ENCODE measurements around the gene SEC23A.
"Not testable (repeated sequence)": the region's sequence is repeated elsewhere in the genome, so short reads cannot be mapped to it uniquely, and the experiment has no call there.

Gene SEC23A

DNA sequence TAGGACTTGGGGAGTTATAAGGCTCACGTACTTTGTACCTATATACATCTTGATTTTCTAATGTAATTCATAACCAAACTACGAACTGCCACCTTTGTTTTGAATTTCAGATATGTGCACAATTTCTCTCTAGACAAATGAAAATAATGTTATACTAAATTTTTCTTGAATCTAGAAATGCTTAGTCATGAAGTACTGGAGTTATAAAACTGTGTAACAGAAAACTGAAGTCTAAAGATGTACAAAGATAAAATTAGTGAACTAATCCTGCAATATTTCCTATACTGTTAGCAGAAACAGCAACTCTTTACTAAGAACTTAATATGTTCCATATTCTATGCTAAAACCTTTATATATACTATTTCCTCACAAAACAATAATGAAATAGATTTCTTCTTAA, 15.5 kb downstream of the SEC23A start:
- TF ChIP-seq, protein P1, sequence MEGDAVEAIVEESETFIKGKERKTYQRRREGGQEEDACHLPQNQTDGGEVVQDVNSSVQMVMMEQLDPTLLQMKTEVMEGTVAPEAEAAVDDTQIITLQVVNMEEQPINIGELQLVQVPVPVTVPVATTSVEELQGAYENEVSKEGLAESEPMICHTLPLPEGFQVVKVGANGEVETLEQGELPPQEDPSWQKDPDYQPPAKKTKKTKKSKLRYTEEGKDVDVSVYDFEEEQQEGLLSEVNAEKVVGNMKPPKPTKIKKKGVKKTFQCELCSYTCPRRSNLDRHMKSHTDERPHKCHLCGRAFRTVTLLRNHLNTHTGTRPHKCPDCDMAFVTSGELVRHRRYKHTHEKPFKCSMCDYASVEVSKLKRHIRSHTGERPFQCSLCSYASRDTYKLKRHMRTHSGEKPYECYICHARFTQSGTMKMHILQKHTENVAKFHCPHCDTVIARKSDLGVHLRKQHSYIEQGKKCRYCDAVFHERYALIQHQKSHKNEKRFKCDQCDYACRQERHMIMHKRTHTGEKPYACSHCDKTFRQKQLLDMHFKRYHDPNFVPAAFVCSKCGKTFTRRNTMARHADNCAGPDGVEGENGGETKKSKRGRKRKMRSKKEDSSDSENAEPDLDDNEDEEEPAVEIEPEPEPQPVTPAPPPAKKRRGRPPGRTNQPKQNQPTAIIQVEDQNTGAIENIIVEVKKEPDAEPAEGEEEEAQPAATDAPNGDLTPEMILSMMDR (IDR thresholded peaks at IDR 0.05): no peak
- Histone ChIP-seq H3K4me3 (no peak overlapping the region), H3K27ac (no peak overlapping the region)
- DNase-seq (ENCODE audit: low spot score): no peak

DNA sequence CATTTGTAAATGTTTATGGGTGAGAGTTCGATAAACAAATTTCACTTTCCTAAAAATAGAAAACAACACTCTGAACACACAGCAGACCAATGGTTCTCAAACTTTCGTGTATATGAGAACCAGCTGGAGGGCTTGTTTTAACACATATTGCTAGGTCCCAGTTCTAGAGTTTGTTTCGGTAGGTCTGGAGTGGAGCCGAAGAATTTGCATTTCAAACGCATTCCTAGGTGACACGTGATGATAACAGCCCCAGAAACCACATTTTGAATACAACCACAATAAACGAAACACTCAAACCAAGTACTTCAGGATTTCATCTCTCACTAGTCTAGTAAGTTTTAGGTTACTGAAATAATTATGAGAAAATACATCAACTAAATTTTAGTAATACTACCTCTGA, 17.1 kb downstream of the SEC23A start:
- Histone ChIP-seq H3K4me3 (no peak overlapping the region), H3K27ac (no peak overlapping the region)
- DNase-seq (ENCODE audit: low spot score): no peak
- TF ChIP-seq, protein P1 (IDR thresholded peaks at IDR 0.05): no peak

DNA sequence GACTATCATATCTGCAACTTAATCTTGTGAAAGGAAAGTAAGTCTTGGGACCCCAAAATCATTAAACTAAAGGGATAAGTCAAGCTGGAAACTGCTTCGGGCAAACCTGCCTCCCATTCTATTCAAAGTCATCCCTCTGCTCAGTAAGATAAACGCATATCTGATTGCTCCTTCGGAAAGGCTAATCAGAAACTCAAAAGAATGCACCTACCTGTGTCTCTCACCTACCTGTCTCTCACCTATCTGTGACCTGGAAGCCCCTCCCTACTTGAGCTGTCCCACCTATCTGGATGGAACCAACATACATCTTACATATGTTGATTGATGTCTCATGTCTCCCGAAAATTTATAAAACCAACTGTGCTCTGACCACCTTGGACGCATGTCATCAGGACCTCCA, 19.9 kb downstream of the SEC23A start:
- Histone ChIP-seq H3K27ac (no peak overlapping the region), H3K4me3 (no peak overlapping the region)
- DNase-seq (ENCODE audit: low spot score): no peak
- TF ChIP-seq, protein P1 (IDR thresholded peaks at IDR 0.05): no peak

DNA sequence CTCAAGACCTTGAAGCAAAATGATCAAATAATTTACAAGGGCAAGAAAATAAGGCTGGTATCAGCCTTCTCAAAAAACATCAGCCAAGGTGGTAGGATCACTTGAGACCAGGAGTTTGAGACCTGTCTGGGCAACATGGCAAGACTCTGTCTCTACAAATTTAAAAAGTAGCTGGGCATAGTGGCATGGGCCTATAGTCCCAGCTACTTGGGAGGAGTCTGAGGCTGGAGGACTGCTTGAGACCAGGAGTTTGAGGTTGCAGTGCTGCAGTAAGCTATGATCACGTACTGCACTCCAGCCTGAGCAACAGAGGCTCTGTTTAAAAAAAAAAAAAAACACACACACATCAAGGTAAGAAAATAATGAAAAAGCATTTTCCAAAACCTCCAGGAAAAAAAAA, 22.1 kb downstream of the SEC23A start:
- TF ChIP-seq, protein P1 (IDR thresholded peaks at IDR 0.05): no peak
- Histone ChIP-seq H3K4me3 (no peak overlapping the region), H3K27ac (no peak overlapping the region)
- DNase-seq (ENCODE audit: low spot score): no peak

- TF ChIP-seq, protein P1 (IDR thresholded peaks at IDR 0.05): no peak
- Histone ChIP-seq H3K4me3 (no peak overlapping the region), H3K27ac (no peak overlapping the region)
- DNase-seq (ENCODE audit: low spot score): no peak
These were observed 31.9 kb downstream of the SEC23A start for GRCh38 chr14:39071096-39071495.

DNA sequence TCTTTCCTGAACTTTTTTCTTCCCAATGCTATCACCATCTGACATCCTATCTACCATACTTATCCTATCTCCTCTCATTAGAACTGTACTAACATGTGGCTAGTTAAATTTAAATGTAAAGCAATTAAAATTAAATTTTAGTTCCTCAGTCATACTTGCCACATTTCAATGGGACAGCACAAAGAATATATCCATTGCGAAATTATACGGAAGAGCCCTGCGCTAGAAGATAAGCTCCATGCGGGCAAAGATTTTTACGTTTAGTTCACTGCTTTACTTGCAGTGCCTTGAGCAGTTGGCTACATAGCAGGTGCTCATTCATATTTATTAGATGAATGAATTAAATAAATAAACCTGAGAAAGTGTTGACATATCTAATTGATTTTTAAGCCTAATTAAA, 33.1 kb downstream of the SEC23A start:
- no peak for DNase-seq (ENCODE audit: low spot score)
- Histone ChIP-seq H3K27ac (no peak overlapping the region), H3K4me3 (no peak overlapping the region)
- TF ChIP-seq, protein P1 (IDR thresholded peaks at IDR 0.05): no peak

DNA sequence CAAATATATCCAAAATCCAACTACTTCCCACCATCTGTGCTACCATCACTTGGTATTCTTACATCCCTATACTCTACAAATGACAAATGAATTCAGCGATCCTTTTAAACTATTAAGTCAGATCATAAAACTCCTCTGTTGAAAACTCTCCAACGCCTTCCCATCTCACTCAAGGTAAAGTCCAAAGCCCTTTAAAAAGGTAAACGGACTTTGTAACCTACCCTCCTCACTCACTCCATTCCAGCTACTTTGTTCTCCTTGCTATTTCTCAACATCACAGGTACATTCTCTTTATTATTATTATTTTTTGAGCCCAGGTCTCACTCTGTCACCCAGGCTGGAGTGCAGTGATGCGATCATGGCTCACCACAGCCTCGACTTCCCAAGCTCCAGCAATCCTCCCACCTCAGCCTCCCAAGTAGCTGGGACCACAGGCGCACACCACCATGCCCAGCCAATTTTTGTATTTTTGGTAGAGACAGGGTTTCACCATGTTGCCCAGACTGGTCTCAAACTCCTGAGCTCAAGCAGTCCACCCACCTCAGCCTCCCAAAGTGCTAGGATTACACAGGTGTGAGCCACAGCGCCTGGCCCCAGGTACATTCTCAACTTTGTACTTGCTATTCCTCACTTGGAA, 33.7 kb downstream of the SEC23A start:
- DNase-seq (ENCODE audit: low spot score); H3K4me3 ChIP-seq; H3K27ac ChIP-seq: not testable (repeated sequence)
